Kidney epithelial cell (primary cell): ENCODE data around the gene CARMIL1. TPM values are rescaled to one million over a fixed set of nuclear protein-coding genes. Genes with fewer than 3 reads are reported as not detected.

Experiments used
- DNase-seq: peaks from one replicate; pipeline ENCODE4 v3.0.0-alpha.2; 2010; ENCODE audit warnings: low read depth
- H3K27me3 ChIP-seq: 2 replicates; pipeline ENCODE4 v1.6.0; 2011; ENCODE audit warnings: low read length; ENCODE audit not compliant: control insufficient read depth, insufficient read depth
- H3K36me3 ChIP-seq: 2 replicates; pipeline ENCODE4 v1.5.1; 2011; ENCODE audit warnings: low read length; ENCODE audit not compliant: control insufficient read depth, insufficient read depth
- H3K4me3 ChIP-seq: 2 replicates; pipeline ENCODE4 v1.5.1; 2011; ENCODE audit warnings: low read depth, mild to moderate bottlenecking, control low read depth, low read length
- CTCF ChIP-seq: IDR thresholded peaks from 2 replicates; pipeline ENCODE4 v1.5.1; 2011; ENCODE audit warnings: mild to moderate bottlenecking, moderate library complexity, low read length, control low read depth, inconsistent platforms; ENCODE audit not compliant: insufficient read depth, poor library complexity, severe bottlenecking
- total RNA-seq: library from RNA; depleted of rRNA; stranded (reverse); fragments of >200 nt; gene quantifications from 2 replicates; pipeline ENCODE4 v1.2.3, GENCODE V29; 2015

Gene CARMIL1
- 14.7 and 19.0 TPM in 2 replicates for total RNA-seq

GRCh38 chr6:25278914-25279747 is at the start of gene CARMIL1:
Gene CARMIL1, plus strand, starts transcription at chr6:25279374. Its CDS starts 422 bp downstream, at chr6:25279796.
- Histone ChIP-seq H3K27me3 (no peaks in the 10 kb centered on the region), H3K36me3 (no peaks in the 10 kb centered on the region), H3K4me3 (peak within 1 kb of the TSS; percentile 66)
- no peak for DNase-seq
- peak; percentile 81 for TF ChIP-seq CTCF

GRCh38 chr6:25229671-25230321 is 49.4 kb upstream of the CARMIL1 start:
- Histone ChIP-seq H3K4me3 (no peak overlapping the region), H3K36me3 (no peaks in the 10 kb centered on the region), H3K27me3 (no peaks in the 10 kb centered on the region)
- peak; percentile 41 for DNase-seq
- TF ChIP-seq CTCF: no peak

- Histone ChIP-seq H3K4me3 (no peak overlapping the region), H3K36me3 (no peaks in the 10 kb centered on the region), H3K27me3 (no peaks in the 10 kb centered on the region)
- DNase-seq: no peak
- TF ChIP-seq CTCF: no peak
Observed at GRCh38 chr6:25232479-25232878, 46.7 kb upstream of the CARMIL1 start.

GRCh38 chr6:25233226-25233625 is 45.9 kb upstream of the CARMIL1 start:
- no peaks in the 10 kb centered on the region for H3K27me3 ChIP-seq
- TF ChIP-seq CTCF: no peak
- DNase-seq: no peak
- H3K4me3 ChIP-seq: no peak overlapping the region
- H3K36me3 ChIP-seq: no peaks in the 10 kb centered on the region

- DNase-seq: no peak
- TF ChIP-seq CTCF: no peak
- Histone ChIP-seq H3K36me3 (no peaks in the 10 kb centered on the region), H3K27me3 (no peaks in the 10 kb centered on the region), H3K4me3 (no peak overlapping the region)
Observed at GRCh38 chr6:25237579-25237978, 41.6 kb upstream of the CARMIL1 start.
